CD4-positive, alpha-beta T cell treated with Interferon alpha-2 for 1 hour (primary cell): ENCODE measurements around the gene RANBP9.
A peak's percentile ranks its signal among the peaks of the same experiment; 100 is the strongest.

Source experiments
- DNase-seq, 2 donors: peaks; one replicate each; pipeline ENCODE4 v3.0.0-alpha.2; 2020 to 2022

RANBP9 gene

DNA sequence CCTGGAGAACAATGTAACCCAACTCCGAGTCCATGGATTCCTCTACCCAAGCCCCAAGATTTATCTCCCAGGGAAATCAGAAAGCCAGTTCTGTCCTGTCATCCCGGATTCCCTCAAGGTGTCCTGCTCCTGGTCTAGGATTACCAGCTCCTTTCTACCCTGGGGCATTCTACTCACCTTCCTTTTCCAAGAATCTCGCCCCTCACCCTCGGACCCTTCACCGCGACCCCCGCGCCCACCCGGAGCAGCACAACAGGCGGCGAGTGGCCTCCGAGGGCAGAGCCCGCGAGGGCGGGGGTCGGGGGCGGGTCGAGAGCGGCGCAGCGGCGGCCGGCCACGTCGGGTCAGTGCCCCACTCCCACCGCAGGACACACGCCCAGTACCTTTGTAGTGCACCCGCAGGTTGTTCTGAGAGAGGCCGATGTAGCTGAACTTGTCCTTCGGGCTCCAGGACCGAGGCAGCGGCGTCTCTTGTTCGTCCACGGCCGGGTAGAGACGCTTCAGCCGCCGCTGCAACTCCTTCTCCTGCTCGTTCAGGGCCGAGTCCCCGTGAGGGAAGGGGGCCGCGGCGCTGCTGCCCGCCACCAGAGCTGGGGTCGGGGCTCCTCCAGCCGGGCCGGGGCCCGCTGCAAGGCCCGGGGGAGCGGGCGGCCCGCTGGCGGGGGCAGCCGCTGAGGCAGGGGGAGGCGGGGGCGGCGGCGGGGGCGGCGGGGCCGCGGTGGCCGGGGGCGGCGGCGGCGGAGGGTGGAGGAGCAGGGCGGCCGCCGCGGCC lies 897 bp downstream of the RANBP9 start:
- DNase-seq: peak in 1 of 2 donors; percentile 34

DNA sequence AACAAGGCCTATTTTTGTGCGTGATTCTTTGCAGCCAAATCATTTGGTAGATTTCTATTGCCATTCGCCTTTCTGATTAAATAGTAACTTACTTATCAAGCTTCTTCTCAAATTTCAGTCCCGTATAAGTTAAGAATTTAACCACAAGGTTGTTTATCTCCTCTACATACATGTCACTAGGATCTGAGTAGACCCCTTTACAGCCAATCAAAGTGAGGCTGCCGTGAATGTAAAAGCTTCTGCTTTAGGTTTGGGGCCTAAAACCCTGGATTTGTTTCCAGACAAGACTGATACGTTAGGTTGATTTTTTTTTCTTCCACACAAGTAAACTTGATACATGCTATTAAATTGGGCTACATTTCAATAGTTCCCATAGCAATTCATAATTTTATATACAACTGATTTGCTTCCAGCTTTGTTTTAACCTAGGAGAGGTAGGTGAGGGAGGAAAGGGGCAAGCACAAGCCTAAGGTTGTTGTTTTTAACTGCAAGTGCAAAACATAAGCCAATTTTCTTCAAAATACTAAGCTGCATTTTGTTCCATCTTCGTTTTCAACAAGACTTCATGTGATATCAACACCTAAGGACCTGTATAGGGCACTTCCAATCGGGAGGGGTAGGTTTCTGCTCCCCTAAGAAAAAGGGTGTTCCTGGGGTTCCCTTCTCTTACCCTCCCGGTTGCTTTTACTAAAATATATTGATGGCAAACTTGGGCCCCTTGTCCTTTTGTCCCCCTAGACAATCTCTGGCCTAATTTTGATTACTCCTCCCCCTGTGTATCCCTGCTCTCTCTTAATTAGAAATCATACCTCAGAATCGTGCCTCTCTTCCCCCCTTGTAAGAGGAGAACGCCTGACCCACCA lies 1.7 kb downstream of the RANBP9 start:
- DNase-seq: peak in 1 of 2 donors; percentile 55

DNA sequence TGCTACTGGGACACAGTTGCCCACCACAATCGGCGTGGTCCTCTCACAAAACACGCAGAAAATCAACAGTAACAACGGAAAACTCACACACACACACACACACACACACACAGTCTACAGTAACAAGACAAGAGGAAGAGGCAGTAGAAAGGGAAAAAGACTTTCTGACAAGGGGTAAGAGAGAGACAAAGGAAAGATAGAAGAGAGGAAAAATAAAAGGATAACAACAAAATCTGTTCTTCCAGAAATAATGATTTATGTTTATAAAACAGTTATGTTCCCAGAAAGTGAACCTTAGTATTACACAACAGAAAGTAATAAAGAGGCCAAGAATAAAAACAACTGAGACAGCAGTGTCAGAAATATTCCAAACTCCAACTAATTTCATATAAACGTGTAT lies 2.9 kb downstream of the RANBP9 start:
- DNase-seq: peak in 1 of 2 donors; percentile 46

- DNase-seq: no peak
These were observed 8.1 kb downstream of the RANBP9 start for GRCh38 chr6:13703496-13703895.

DNA sequence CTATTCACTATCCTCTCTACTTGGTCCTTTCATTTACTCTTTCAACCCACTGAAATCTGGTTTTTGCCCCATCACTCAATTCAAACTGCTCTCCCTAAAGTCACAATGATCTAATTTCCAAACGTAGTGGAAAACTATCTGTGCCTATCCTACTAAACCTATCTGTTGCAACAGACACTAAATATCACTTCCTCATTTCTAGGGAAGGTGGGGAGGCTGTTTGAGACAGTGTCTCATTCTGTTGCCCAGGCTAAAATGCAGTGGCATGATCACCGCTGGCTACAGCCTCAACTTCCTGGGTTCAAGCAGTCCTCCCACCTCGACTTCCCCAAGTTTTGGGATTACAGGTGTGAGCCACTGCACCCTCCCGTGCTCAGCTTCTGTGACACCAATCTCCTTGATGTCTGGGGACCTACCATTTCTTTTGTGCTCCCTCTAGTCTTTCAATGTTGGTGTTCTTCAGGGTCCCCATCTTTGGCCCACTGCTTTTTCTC lies 8.8 kb downstream of the RANBP9 start:
- DNase-seq: no peak

- DNase-seq: no peak
These were observed 11.4 kb downstream of the RANBP9 start for GRCh38 chr6:13700232-13700631.

DNA sequence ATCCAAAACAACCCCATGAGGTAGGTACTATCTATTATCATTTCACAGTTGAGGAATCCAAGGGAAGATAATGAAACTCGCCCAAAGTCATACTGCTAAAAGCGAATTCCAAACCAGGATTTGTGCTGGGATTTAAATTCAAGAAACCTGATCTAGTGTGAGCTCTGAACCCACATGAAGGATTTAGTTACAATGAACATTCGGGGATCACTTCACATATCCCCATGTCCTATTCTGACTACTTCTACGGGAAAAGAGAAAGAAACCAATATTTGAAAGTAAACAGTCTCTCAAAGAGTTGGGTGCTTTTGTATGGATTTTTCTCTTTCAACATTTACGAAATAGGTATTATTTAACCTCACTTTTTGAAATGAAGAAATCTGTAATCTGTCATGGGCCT lies 12.9 kb downstream of the RANBP9 start:
- DNase-seq: no peak

DNA sequence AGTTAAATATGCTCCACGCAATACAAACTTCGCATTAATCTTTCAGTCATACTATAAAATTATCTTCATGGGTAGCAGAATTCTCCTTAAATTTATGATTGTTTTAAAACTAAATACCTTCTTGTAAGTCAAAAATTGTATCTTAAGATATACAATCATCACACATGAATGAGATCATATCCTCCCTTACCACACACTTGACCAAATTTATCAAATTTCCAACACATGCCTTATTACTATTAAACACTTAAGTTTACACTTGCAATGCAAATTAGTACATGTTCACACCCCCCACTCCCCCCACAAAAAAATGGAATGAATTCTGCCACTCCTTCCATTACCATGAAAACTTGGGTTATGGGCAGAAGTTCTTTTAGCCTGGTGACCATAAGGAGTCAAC lies 13.8 kb downstream of the RANBP9 start:
- no peak for DNase-seq

GRCh38 chr6:13696226-13696625 lies 15.4 kb downstream of the RANBP9 start:
- no peak for DNase-seq

DNA sequence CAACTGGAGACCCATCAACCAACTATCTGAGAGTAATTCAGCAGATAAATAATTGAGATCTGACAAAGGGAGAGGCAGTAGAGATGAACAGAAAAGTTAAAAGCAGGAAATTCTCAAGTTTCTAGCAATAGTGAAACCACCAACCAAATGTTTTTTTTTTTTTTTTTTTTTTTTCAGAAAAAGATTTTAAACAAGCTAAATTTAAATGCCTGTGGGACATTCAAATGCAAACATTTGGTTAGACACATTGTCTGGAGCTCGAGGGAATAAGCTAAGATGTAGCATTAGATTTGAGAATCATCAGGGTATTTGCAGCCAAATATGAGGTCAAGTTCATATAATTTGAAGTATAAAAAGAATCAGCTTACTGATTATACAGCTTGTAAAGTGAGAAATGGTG lies 16.4 kb downstream of the RANBP9 start:
- DNase-seq: peak in 1 of 2 donors; percentile 26

DNA sequence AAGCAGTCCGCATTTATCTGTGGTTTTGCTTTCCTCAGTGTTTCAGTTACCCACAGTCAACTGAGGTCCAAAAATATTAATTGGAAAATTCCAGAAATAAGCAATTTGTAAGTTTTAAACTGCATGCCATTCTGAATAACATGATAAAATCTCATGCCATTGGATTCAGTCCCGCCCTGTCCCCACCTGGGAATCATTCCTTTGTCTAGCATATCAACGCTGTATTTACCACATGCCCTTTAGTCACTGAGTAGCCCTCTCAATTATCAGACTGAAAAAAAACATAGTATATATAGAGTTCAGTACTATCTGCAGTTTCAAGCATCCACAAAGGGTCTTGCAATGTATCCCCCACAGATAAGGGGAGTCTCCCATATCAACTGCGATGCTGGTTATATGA lies 17.1 kb downstream of the RANBP9 start:
- no peak for DNase-seq

GRCh38 chr6:13689511-13690256 lies 22.0 kb downstream of the RANBP9 start:
- no peak for DNase-seq

GRCh38 chr6:13688692-13689196 lies 22.9 kb downstream of the RANBP9 start:
- DNase-seq: no peak

GRCh38 chr6:13687917-13688351 lies 23.7 kb downstream of the RANBP9 start:
- DNase-seq: peak in 1 of 2 donors; percentile 51

DNA sequence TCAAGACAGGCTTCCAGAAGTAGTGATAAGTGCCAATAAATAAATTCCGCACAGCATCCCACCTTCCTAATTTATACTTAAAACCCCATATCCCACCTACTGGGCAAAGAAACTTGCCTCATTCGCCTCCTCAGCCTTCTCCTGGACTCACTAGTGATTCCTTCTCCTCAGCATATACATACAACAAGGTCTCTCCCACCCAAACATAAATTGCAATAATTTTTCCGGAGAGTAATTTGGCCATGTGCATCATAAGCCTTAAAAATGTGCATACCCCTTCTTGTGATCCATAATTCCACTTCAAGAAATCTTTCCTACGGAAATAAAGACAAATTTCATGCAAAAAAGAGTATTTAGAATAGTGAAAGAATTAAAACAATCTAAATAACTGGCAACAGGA lies 26.8 kb downstream of the RANBP9 start:
- no peak for DNase-seq

DNA sequence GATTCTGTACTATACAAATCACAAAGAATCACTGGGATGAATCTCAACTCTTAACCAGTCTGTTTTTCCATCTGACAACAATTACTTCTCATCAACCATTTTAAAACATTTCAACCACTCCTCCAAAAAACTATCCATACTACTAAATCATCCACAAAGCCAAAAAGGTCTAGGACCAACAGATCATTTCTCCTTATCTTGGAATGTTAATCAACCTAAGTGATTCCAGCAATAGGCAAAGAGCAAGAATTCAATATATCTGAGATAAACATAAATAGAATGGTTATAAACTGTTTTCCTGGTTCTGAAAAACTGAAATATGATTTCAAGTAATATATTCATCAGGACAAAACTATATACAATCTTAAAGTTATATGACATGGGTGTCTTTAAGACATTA lies 28.6 kb downstream of the RANBP9 start:
- DNase-seq: no peak

GRCh38 chr6:13682346-13682745 lies 29.3 kb downstream of the RANBP9 start:
- no peak for DNase-seq

- DNase-seq: peak in 1 of 2 donors; percentile 66
These were observed 30.2 kb downstream of the RANBP9 start for GRCh38 chr6:13681305-13682061.

DNA sequence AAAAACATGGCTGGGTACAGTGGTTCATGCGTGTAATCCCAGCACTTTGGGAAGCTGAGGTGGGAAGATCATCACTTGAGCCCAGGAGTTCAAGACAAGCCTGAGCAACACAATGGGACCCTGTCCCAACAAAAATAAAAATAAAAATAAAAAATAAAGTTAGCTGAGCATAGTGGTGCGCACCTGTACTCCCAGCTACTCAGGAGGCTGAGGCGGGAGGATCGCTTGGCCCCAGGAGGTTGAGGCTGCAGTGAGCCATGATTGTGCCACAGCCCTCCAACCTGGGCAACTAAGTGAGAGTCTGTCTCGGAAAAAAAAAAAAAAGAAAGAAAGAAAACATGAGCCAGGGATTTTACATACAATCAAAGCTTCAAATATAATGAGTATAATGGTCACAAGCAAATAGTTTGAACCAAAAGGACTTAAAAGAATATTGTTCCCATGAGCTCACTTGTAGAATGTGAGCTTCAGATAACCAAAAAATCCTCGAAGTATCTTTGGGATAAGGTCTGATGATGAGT lies 31.1 kb downstream of the RANBP9 start:
- DNase-seq: no peak

GRCh38 chr6:13679996-13680395 lies 31.6 kb downstream of the RANBP9 start:
- no peak for DNase-seq

- no peak for DNase-seq
These were observed 33.2 kb downstream of the RANBP9 start for GRCh38 chr6:13678255-13678983.
